Heart left ventricle (tissue), 16 donors: ENCODE results near the gene LMF1. TPM values are rescaled to one million over a fixed set of nuclear protein-coding genes. Genes with fewer than 3 reads are reported as not detected.
"Not testable (repeated sequence)": the region's sequence is repeated elsewhere in the genome, so short reads cannot be mapped to it uniquely, and the experiment has no call there.

Experiments
- ATAC-seq, 4 donors: fragments of 200-7000 bp; cut with Tn5 transposase; one replicate each; pipeline ENCODE4 v1.9.1; 2020 to 2022; ENCODE audit warnings: moderate library complexity in 4 of 4, mild to moderate bottlenecking in 3 of 4, moderate number of reproducible peaks in 1 of 4
- DNase-seq, 5 donors: peaks; one replicate each; pipeline ENCODE4 v3.0.0-alpha.2; 2020
- H3K27ac ChIP-seq, 12 donors: fragments of 200-600 bp; sonication (generic) in 4 of 12; one replicate each; pipeline versions ENCODE4 v1.5.0 to v1.8.0; 2016 to 2022; ENCODE audit warnings: mild to moderate bottlenecking in 2 of 12
- H3K27me3 ChIP-seq, 9 donors: fragments of 200-600 bp; sonication (generic) in 2 of 9; one replicate each; pipeline versions ENCODE4 v1.5.1 to v1.8.0; 2016 to 2022; ENCODE audit warnings: mild to moderate bottlenecking in 3 of 9
- H3K36me3 ChIP-seq, 9 donors: fragments of 200-600 bp; sonication (generic) in 2 of 9; one replicate each; pipeline versions ENCODE4 v1.5.0 to v1.8.0; 2018 to 2022; ENCODE audit warnings: mild to moderate bottlenecking in 2 of 9
- H3K4me1 ChIP-seq, 12 donors: fragments of 200-600 bp; sonication (generic) in 4 of 12; one replicate each; pipeline versions ENCODE4 v1.5.0 to v1.8.0; 2016 to 2022; ENCODE audit warnings: mild to moderate bottlenecking in 3 of 12
- H3K4me3 ChIP-seq, 12 donors: fragments of 200-600 bp; sonication (generic) in 4 of 12; one replicate each; pipeline versions ENCODE4 v1.5.0 to v1.8.0; 2017 to 2022; ENCODE audit warnings: mild to moderate bottlenecking in 9 of 12, moderate library complexity in 4 of 12
- H3K9me3 ChIP-seq, 12 donors: fragments of 200-600 bp; sonication (generic) in 4 of 12; one replicate each; pipeline versions ENCODE4 v1.5.0 to v1.8.0; 2016 to 2022; ENCODE audit warnings: mild to moderate bottlenecking in 1 of 12
- POLR2A ChIP-seq, 2 donors: fragments of 450-650 bp; IDR thresholded peaks; one replicate each; pipeline ENCODE4 v1.6.1; 2017; ENCODE audit warnings: antibody characterized with exemption in 2 of 2, mild to moderate bottlenecking in 2 of 2, moderate library complexity in 2 of 2
- WGBS, 4 donors: extraction: QIAGEN DNeasy Blood & Tissue Kit in 2 of 4; methylation state at CpG; one replicate each; pipeline versions ENCODE4 v1.1.5 to v1.1.7; 2013 to 2018; 5-methylcytosine and 5-hydroxymethylcytosine counted together
- intact Hi-C, 10 donors: fragments of 100-400 bp; cut with DNase I; formaldehyde crosslinking; loops; one replicate each; pipeline versions ENCODE4 v1.11.1 to v1.14.2; 2022
- polyA plus RNA-seq, 2 donors: library from polyadenylated mRNA; stranded (reverse); fragments of 200-250 nt; gene quantifications; one replicate each; pipeline ENCODE4 v1.2.3, GENCODE V29; 2013
- total RNA-seq, 9 donors: library from RNA; depleted of rRNA in 2 of 9; stranded (reverse); fragments of >200 nt in 2 of 9; fragmentation: NEBNext Ultra II Directional in 3 of 9; extraction: Animal tissue kit (Norgen Biotek cat#: 25700) in 3 of 9; gene quantifications; one replicate each; pipeline versions ENCODE4 v1.1.0 to v1.2.4, GENCODE V29; 2016 to 2023
- TF ChIP-seq, protein P1 (sequence below), 12 donors: fragments of 200-600 bp; sonication (generic) in 4 of 12; IDR thresholded peaks; one replicate each; pipeline versions ENCODE4 v1.5.0 to v1.8.0; 2018 to 2022; ENCODE audit warnings: antibody characterized with exemption in 12 of 12, mild to moderate bottlenecking in 5 of 12
- donor health status: ischemic (EF 13 %, LVEDD 7.1; RV severe dilation, severe dysfunction).
- donor health status: healthy with polysubstance abuse.
- donor health status: DM: no; HTN: yes; CAD: no.
- donor health status: DM: no; HTN: no; CAD: no.
- donor health status: ischemic (EF 25% LVEDD 6.9; RV normal size, moderate dysfunction).
- donor health status: ischemic (EF 25% LVEDD 5.7; RV mildly dilated, moderate dysfunction).
- donor health status: healthy.
- donor health status: DM: yes; HTN: yes; CAD: no.
- donor health status: ischemic (EF 35%, LVEDD 5.7; RV mildly dilated, moderate dysfunction).
- donor health status: nonischemic (EF 11% LVEDD 7.7; RV severe dilation, severe dysfunction).
- donor health status: DM: yes; HTN: yes; CAD: no.
- donor health status: PGD.
- donor health status: ischemic (EF 29% LVEDD 5.4; RV normal size, mild dysfunction).
- donor health status: nonischemic (EF 23%, LVEDD 6.1; RV moderate dilation, normal function).

Gene LMF1
- total and polyA plus RNA-seq, 11 donors = 4.3 to 19.2 (median 7.1) TPM

DNA sequence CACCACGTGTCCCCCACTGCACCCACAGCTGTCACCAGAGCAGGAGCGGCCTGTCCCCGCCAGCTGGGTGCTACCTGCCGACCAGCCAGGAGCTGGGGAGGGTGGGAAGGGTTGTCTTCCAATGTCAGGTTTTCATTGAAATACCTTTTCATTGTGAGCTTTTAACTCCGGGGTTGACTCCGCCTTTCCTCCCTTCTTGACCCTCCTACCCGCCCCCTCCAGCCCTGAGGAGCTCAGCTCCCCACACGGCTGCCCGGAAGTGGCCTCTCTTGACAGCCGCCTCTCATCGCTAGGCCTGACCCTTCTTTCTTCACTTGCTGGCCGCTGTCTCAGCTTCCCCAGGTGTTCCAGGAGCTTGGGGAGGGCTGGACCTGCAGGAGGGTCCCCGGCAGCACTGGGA lies 149.0 kb downstream of the LMF1 start:
- H3K9me3 ChIP-seq = no peaks in the 10 kb centered on the region
- DNase-seq (no peak), ATAC-seq (no peak)
- no peaks in the 10 kb centered on the region for H3K36me3 ChIP-seq
- peaks cover 0 to 9% (median 0%) of the 10 kb centered on the region in 12 donors for H3K4me1 ChIP-seq
- H3K27me3 ChIP-seq = peaks cover 11 to 64% (median 28%) of the 10 kb centered on the region in 9 donors
- H3K4me3 ChIP-seq = no peak overlapping the region
- intact Hi-C loops = loop anchor here in 1 of 10 donors (10.0 kb wide), 1 partner anchor 73 kb away; no protein-coding TSS in a partner anchor
- no peak overlapping the region for H3K27ac ChIP-seq
- TF ChIP-seq POLR2A (IDR thresholded peaks at IDR 0.05) = no peak
- TF ChIP-seq, protein P1, sequence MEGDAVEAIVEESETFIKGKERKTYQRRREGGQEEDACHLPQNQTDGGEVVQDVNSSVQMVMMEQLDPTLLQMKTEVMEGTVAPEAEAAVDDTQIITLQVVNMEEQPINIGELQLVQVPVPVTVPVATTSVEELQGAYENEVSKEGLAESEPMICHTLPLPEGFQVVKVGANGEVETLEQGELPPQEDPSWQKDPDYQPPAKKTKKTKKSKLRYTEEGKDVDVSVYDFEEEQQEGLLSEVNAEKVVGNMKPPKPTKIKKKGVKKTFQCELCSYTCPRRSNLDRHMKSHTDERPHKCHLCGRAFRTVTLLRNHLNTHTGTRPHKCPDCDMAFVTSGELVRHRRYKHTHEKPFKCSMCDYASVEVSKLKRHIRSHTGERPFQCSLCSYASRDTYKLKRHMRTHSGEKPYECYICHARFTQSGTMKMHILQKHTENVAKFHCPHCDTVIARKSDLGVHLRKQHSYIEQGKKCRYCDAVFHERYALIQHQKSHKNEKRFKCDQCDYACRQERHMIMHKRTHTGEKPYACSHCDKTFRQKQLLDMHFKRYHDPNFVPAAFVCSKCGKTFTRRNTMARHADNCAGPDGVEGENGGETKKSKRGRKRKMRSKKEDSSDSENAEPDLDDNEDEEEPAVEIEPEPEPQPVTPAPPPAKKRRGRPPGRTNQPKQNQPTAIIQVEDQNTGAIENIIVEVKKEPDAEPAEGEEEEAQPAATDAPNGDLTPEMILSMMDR (IDR thresholded peaks at IDR 0.05) = no peak
- 59 to 74% (median 61%) methylated on average over 12 to 13 of the region's 13 CpGs for WGBS, 4 donors

DNA sequence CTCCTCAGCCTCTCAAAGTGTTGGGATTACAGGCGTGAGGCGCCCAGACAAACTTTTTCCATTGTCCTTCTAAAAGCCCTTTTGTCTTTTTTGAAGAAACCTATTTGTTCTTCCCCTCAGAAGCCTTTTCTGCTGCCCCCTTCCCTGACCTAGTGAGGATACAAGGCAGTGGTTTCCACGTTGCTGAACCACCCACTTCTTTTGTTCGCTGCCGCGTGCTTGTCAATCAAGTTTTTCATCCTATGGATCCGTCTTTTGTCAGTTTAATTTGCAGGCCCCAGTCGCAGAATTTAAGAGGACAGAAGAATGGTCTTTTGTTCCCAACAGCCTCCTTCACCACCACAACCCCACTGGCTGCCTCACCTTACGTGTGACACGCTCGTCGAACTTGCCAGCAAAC lies 150.0 kb downstream of the LMF1 start:
- intact Hi-C loops = loop anchor here in 1 of 10 donors (10.0 kb wide), 1 partner anchor 74 kb away; no protein-coding TSS in a partner anchor
- TF ChIP-seq, protein P1 (IDR thresholded peaks at IDR 0.05) = no peak
- no peak for TF ChIP-seq POLR2A (IDR thresholded peaks at IDR 0.05)
- 82 to 88% (median 84%) methylated on average over 12 of the region's 12 CpGs for WGBS, 4 donors
- H3K27ac ChIP-seq = no peak overlapping the region
- no peaks in the 10 kb centered on the region for H3K9me3 ChIP-seq
- no peak overlapping the region for H3K4me3 ChIP-seq
- no peaks in the 10 kb centered on the region for H3K36me3 ChIP-seq
- H3K27me3 ChIP-seq = peaks cover 11 to 74% (median 31%) of the 10 kb centered on the region in 9 donors
- H3K4me1 ChIP-seq = peaks cover 0 to 9% (median 0%) of the 10 kb centered on the region in 12 donors
- no peak for DNase-seq
- no peak for ATAC-seq

DNA sequence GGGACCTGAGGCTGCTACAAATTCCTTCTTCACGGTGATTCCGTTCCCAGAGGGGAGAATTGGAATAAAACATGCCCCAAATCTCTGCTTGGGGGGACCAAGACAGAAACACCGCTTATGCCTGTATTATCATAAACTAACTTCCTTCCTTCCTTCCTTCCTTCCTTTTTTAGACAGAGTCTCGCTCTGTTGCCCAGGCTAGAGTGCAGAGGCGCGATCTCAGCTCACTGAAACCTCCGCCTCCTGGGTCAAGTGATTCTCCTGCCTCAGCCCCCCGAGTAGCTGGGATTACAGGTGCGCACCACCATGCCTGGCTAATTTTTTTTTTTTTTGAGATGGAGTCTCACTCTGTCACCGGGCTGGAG lies 150.8 kb downstream of the LMF1 start:
- H3K36me3 ChIP-seq, ATAC-seq, DNase-seq, H3K4me1 ChIP-seq, H3K27ac ChIP-seq, H3K4me3 ChIP-seq, H3K9me3 ChIP-seq: not testable (repeated sequence)
- peaks cover 11 to 81% (median 34%) of the 10 kb centered on the region in 9 donors for H3K27me3 ChIP-seq
- intact Hi-C loops = loop anchor here in 1 of 10 donors (10.0 kb wide), 1 partner anchor 75 kb away; no protein-coding TSS in a partner anchor
- WGBS, 4 donors = 47 to 67% (median 61%) methylated on average over 10 of the region's 10 CpGs

DNA sequence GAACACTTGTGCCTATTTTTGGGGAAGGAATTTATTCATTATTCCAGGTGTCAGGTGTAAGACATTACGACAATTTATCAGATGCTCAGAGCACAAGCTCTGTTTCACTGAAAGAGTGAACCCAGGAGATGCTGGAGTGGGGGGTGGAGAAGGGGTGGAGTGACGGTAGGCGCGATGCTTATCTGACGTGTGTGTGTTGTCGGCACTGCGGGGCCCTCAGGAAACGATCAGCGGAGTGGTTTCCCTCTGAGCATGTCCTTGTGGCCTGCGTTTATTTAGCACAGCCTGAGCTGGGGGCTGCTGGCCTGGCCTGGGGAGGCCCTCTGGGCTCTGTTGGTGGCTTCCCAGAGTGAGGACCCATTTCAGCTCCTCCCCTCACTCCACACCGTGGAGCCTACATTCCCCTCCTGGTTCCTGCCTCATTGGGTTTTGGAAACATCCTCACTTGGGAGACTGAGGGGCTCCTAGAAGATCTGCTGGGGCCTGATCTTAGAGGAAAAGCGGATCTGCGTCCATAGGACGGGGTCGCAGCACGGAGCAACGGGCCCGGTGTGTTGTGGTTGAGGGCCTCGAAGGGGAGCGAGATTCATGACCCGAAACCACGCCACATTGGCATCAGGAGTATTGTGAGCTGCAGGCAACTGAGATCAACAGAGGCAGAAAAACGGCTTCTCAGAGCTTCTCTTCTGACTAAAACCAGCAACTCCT lies 151.3 kb downstream of the LMF1 start:
- no peaks in the 10 kb centered on the region for H3K36me3 ChIP-seq
- DNase-seq (no peak), ATAC-seq (no peak)
- H3K27ac ChIP-seq = no peak overlapping the region
- H3K9me3 ChIP-seq = no peaks in the 10 kb centered on the region
- H3K4me3 ChIP-seq = no peak overlapping the region
- peaks cover 0 to 9% (median 0%) of the 10 kb centered on the region in 12 donors for H3K4me1 ChIP-seq
- TF ChIP-seq, protein P1 (IDR thresholded peaks at IDR 0.05) = no peak
- no peak for TF ChIP-seq POLR2A (IDR thresholded peaks at IDR 0.05)
- intact Hi-C loops = loop anchor here in 2 of 10 donors (10.0 kb wide), 3 partner anchors 75 to 375 kb away; partner anchors contain the start of gene C1QTNF8 (in 1 of the 2)
- WGBS, 4 donors = 47 to 63% (median 58%) methylated on average over 23 of the region's 23 CpGs
- H3K27me3 ChIP-seq = peaks cover 6 to 81% (median 34%) of the 10 kb centered on the region in 9 donors
